Endothelial cell of umbilical vein (primary cell): ENCODE measurements around the gene FOXP1.

ENCODE experiments used
- MAX ChIP-seq: IDR thresholded peaks from 2 replicates; pipeline ENCODE4 v1.6.1; 2011; ENCODE audit not compliant: insufficient read depth, insufficient read length
- POLR2A ChIP-seq: IDR thresholded peaks from 2 replicates; pipeline ENCODE4 v1.6.1; 2012; ENCODE audit warnings: low read depth, mild to moderate bottlenecking, control low read depth, low read length
- POLR2AphosphoS5 ChIP-seq: IDR thresholded peaks from 2 replicates; pipeline ENCODE4 v1.6.1; 2012; ENCODE audit warnings: low read depth, mild to moderate bottlenecking, control low read depth, low read length, moderate library complexity; ENCODE audit not compliant: insufficient read depth
- TF ChIP-seq, protein P1 (sequence below), 2 donors: IDR thresholded peaks; 1 replicate in 1 of 2; 2 replicates in 1 of 2; pipeline ENCODE4 v1.5.1; 2011; ENCODE audit warnings: low read length in 2 of 2, mild to moderate bottlenecking in 2 of 2, moderate library complexity in 2 of 2, control low read depth in 1 of 2, inconsistent platforms in 1 of 2, low read depth in 1 of 2; ENCODE audit not compliant: insufficient read depth in 1 of 2; ENCODE audit errors: extremely low read depth in 1 of 2

- TF ChIP-seq, protein P1, sequence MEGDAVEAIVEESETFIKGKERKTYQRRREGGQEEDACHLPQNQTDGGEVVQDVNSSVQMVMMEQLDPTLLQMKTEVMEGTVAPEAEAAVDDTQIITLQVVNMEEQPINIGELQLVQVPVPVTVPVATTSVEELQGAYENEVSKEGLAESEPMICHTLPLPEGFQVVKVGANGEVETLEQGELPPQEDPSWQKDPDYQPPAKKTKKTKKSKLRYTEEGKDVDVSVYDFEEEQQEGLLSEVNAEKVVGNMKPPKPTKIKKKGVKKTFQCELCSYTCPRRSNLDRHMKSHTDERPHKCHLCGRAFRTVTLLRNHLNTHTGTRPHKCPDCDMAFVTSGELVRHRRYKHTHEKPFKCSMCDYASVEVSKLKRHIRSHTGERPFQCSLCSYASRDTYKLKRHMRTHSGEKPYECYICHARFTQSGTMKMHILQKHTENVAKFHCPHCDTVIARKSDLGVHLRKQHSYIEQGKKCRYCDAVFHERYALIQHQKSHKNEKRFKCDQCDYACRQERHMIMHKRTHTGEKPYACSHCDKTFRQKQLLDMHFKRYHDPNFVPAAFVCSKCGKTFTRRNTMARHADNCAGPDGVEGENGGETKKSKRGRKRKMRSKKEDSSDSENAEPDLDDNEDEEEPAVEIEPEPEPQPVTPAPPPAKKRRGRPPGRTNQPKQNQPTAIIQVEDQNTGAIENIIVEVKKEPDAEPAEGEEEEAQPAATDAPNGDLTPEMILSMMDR (IDR thresholded peaks at IDR 0.05; ENCODE audit: extremely low read depth in 1 of 2, insufficient read depth in 1 of 2, low read depth in 1 of 2, low read length in 2 of 2): no peak
- no peak for TF ChIP-seq POLR2A
- no peak for TF ChIP-seq MAX
- TF ChIP-seq POLR2AphosphoS5: no peak
Measured at GRCh38 chr3:70989174-70989573, 594.4 kb downstream of the FOXP1 start.
